HPDE6-E6E7 (cell line): ENCODE measurements around the gene VMP1.

Source experiments
- DNase-seq: peaks from one replicate; pipeline ENCODE4 v3.0.0; 2011; ENCODE audit warnings: missing footprints; ENCODE audit errors: extremely low spot score

Gene VMP1

DNA sequence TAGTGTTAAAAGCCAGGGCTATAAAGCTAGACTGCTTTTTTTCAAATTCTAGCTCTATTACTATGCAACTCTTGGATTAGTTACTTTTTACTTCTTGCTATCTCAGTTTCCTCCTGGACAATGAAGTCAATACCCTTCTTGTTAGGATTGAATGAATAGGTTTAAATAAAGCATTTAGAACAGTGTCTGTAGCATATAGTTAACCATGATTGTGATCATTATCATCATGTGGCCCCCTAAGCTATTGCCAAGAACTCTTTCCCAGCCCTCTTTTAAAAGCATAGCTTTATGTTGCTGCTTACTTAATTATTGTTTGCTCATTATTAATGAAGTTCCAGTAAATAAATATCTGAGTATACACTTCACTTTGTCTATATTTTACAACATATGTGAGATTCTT is 4.5 kb downstream of the VMP1 start:
- DNase-seq: no peak

DNA sequence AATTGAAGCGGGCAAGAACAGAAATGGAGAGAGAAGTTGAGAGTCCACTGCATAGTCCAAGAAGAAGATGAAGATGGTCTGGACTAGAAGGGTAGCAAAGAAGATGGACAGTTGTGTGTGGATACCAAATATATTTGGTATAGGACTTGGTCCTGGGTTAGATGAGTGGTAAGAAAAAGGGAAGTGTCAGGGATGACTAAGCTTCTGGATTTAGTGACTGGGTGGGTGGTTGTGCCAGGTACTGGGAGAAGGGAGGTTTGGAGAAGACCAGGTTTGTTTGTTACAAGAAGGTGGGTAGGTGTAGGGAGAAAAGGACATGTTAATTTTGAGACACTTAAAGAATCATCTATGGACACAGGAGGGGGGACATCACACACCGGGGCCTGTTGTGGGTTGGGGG is 5.4 kb downstream of the VMP1 start:
- DNase-seq: no peak

DNA sequence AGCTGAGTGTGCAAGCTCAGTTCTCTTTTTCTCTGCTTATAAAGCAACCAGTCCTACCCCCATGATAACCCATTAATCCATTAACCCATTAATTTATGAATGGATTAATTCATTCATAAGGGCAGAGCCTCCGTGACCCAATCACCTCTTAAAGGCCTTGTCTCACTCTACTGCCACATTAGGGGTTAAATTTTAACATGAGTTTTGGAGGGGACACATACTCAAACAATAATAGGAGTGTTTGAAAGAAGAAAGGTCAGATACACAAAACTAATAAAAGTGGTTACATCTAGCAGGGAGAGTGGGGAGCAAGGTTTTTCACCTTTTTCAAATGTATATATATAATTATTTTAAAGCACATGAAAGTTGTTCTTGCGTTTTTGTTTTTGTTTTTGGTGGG is 6.8 kb downstream of the VMP1 start:
- DNase-seq: no peak

DNA sequence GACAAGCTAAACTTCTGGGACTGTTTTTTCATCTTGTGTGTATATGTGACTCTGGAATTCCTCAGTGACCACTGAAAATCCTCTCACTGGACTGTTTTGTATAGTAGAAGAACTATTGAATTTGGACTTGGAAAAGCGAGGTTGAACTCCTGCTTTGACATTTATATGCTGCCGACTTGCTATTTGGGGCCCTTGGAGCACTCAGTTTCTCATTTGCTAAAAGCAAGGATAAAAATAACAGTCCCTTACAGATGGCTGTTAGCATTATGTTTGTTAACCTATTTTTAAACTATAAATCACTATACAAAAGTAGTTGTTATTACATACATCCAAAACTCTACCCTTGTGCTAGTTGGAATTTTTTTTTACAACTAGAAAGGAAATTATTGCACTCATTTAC is 9.0 kb downstream of the VMP1 start:
- no peak for DNase-seq

DNA sequence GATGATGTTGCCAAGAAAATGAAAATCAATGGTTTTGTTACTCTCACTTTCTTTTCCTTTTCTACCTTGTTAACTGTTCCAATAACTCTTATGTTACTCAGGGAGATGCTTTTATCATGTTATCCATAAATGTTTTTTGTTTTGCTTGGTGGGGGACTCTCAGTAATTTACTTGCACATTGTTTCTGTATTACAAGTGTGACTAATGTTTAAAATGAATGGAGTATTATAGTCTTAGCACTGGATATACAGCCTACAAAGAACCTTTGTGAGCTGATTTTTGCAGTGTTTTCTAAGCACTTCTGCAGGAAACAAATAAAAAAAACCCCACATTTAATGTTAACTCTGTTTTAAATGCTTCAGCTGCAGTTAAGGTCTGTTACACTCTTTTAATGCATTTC is 12.1 kb downstream of the VMP1 start:
- DNase-seq: no peak

DNA sequence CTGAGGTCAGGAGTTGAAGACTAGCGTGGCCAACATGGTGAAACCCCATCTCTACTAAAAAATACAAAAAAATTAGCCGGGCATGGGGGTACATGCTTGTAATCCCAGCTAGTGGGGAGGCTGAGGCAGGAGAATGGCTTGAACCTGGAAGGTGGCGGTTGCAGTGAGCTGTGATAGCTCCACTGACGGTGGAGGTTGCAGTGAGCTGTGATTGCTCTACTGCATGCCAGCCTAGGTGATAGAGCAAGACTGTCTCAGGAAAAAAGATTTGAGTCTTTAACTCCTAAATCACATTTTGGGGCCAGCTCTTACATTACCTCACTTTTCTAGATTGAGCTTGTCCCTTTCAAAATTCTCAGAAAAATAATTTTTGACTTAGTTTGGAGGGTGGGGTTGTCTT is 15.2 kb downstream of the VMP1 start:
- no peak for DNase-seq

DNA sequence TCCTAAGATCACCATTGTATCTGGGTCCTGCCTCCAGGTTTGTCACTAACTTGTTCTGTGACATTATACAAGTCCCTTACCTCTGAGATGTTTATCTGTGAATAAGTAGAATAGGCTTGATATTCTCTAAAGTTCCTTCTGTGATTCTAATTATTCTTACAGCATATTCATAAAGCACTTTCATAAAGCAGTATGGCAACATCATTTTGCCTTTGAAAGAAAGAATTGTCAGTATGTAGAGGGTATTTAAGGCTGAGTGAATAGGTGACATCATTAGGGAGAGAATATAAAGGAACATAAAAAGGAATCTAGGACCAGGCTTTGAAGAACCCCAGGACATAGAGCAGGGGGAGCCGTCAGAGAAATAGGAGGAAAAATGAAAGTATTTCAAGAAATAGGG is 15.6 kb downstream of the VMP1 start:
- no peak for DNase-seq

DNA sequence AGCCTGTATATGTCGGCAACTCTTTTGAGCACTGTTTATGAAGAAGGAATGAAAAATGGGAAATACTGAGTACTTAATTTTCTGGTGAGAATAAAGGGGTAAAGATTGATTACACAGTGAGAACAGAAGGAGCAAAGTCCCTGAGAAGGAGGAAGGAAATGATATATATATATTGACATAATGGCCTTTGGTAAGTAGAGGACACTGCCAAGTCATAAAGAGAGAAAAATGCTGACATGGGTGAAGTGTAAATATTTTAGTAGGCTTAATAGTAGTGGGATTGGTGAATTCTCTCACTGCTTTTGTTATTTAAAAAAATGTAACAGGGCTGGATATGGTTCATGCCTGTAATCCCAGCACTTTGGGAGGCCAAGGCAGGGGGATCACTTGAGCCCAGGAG is 16.2 kb downstream of the VMP1 start:
- no peak for DNase-seq

DNA sequence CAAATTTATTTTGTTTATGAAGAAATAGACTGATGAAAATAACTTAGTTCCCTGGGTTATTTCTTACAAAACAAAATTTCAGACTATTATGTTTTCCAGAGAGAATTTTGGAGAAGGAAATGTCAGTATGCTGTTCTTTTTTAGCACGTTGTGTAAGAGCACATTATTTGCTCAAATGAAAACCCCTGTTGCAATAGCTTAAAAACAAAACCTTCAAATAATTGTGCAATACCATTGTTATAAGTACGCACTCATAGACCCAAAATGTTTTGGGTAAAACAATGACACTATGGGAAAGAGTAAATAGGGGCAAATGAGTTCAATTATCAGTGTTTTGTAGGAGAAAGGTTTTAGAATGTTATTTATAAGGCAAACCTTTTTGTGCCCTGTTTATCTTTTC is 18.2 kb downstream of the VMP1 start:
- no peak for DNase-seq

DNA sequence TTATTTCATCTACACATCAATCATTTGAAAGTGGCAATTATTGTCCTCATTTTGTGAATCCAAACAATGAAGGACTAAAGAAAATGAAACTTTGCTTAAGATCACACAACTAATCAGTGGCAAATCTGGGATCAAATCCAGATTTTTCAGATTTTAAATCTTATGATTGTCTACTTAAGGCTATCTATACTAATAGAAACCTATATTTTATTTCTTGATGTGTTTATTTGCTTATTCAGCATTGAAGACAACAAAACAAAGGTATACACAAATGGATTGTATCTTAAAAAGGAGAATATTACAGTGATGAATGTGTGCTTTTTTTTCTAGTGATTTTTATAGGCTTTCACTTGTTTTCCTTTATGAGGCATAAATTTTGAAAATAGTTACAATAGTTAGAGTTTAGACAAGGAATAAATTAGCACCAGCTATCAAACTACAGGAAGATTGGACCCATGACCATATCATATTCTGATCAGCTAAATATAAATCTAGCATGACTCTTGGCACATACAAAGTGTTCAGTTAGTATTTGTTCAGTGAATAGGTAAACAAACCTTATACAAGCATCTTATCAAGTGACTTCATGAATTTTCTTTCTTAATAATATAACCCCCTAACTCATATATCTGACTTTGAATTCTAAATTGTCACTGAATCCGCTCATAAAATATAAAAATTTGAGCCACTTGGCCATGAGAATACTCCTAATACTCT is 20.5 kb downstream of the VMP1 start:
- DNase-seq: no peak

DNA sequence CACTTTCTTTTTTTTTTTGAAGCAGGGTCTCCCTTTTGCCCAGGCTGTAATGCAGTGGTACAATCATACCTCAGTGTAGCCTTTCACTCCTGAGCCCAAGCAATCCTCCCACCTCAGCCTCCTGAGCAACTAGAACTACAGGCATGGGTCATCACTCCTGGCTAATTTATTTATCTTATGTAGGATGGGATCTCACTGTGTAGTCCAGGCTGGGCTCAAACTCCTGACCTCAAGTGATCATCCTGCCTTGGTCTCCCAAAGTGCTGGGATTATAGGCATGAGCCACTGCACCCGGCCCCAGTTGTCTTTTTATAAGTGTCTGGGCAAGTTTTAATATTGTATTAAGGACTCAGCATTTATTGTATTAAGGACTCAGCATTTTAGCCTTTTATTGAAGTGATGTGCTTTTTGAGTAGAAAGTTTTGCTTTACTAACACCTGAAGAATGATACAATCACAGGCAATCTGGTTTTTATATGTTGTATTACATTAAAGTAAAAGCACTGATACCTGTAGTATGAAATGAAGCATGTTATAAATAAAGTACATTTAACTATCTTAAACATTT is 22.9 kb downstream of the VMP1 start:
- no peak for DNase-seq

DNA sequence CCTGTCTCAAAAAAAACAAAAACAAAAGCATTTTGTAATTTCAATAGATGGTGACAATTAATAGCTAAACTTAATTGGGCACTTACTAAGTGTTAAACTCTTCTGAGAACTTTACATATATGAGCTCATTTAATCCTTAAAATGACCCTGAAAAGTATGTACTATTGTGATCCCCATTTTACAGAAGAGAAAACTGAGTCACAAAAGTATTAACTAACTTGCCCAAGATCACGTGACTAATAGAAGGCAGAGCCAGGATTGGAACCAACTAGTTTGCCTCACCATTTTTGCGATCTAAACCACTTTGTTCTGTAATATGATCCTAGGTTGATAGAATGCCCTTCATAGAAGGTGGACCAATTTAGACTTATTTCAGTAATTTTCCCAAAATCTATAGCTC is 26.2 kb downstream of the VMP1 start:
- DNase-seq: no peak

DNA sequence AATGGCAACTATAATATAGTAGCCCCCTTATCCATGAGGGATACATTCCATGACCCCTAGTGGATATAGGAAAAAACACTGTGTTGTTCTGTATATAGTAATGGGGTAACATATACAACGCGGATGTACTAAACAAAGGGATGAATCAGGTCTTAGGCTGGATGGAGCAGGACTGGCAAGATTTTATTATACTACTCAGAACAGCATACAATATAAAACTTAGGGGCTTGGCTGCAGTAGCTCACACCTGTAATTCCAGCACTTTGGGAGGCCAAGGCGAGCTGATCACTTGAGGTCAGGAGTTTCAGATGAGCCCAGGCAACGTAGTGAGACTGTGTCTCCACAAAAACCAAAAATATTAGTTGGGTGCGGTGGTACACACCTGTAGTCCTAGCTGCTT is 26.8 kb downstream of the VMP1 start:
- no peak for DNase-seq

DNA sequence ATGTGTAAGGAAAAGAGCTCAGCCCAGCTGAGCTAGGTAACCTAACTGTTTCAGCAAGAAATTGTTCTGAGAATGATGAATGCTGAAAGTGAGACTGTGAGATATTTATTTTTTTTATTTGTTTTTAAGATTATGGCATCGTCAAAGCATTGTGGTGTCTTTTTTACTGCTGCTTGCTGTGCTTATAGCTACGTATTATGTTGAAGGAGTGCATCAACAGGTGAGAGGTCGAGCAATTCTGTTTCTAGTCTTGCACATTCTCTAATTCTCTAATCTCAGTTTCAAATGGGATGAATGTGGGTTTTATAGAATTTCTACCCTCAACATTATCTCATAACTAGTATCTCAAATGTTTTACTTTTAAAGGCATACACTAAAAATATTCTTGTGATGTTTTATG is 29.9 kb downstream of the VMP1 start:
- DNase-seq: no peak

DNA sequence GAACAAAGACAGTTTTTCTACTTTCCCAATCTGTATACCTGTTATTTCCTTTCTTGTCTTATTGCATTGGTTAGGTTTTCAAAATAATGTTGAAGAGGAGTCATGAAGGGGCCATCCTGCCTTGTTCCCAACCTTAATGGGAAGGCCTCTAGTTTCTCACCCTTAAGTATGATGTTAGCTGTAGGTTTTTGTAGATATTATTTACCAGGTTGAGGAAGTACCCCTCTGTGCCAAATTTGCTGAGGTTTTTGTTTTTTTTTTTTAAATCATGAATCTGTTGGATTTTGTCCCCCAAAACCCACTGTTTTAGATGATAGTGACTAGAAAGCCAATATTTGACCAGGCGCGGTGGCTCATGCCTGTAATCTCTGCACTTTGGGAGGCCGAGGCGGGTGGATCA is 36.4 kb downstream of the VMP1 start:
- no peak for DNase-seq

DNA sequence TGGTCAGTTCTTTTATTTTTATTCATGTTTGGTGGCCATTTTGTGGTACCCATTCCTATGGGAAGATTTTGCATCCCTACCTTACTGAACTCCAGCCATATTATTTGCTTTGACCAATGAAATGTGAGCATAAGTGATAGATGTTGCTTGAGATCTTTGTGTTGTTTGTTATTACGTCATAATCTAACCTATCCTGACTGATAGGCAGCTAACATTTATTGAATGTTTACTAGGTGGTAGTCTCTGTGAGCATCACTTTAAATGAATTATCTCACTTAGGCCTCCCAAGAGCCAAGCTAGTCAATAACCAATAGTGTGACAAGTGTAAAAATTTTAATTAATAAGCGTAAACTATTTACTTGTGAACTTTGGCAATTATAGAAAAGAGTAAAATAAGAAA is 37.6 kb downstream of the VMP1 start:
- no peak for DNase-seq

DNA sequence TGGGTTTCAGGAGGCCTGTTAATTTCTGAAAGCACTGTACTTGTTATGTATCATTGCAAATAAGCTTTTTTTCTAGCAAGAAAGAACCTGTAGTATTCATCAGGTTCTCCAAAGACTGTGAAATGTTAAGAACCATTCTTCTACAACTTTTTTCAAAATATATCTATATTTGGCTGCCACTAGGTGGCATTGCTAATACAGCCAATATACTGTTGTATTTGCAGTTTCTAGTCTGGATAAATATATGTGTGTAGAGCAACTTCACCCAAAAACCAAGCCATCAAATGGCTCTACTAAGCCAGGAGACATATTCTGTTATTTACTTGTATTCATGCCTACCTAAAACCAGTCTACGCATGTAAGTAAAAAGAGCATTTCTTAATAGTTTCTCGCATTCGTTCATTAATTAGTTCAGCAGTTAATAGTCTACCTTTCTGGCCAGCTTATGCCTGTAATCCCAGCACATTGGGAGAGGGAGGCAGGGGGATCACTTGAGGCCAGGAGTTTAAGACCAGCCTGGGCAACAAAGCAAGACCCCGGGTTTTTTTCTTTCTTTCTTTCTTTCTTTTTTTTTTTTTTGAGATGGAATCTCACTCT is 39.5 kb downstream of the VMP1 start:
- DNase-seq: no peak

DNA sequence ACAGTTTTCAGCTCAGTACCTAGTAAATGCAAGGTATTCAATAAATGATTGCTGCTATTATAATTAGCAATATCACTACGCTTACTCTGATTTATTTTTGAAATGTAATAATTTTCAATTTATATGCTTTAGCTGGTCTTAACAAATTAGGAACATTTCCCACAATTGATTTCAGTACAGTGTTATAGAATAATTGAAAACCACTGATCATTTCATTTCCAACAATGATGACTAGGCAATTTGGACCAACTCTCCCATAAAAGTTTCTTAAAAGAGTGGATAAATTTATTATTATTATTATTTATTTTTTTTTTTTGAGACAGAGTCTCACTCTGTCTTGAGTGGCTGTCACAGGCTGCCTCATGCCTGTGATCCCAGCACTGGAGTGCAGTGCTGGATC is 41.1 kb downstream of the VMP1 start:
- DNase-seq: no peak

DNA sequence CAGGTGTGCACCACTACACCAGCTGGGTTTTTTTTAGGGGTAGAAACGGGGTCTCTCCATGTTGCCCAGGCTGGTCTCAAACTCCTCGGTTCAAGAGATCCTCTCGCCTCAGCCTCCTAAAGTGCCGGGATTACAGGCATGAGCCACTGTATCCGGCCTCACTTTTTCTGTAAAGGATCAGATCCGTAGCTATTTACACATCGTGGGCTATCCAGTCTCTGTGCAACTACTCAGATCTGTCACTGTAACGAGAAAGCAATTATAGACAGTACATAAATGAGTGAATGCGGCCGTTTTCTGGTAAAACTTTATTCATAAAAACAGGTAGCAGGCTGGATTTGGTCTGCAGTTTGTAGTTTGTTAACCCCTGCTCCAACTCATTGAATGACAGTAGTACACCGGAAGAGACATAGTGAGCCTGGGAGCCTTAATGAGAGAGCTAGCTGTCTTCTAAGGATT is 44.5 kb downstream of the VMP1 start:
- no peak for DNase-seq

DNA sequence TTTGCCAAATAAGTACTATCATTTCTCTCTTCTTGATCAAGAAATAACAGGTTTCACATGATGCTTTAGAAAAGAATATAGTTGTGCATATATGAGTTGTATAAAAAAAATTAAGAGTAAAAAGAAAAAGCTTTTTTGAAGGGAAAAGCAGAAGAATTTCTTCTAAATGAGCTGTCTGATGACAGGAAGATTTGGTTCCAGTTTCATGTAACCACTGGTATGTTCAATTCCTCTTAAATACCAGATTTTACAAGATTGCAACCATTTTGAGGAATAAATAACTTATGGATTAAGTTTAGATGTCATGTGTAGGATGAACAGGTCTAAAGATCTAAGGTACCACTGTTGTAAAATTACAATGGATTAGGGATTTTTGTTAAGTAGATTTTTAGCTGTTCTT is 45.0 kb downstream of the VMP1 start:
- no peak for DNase-seq

DNA sequence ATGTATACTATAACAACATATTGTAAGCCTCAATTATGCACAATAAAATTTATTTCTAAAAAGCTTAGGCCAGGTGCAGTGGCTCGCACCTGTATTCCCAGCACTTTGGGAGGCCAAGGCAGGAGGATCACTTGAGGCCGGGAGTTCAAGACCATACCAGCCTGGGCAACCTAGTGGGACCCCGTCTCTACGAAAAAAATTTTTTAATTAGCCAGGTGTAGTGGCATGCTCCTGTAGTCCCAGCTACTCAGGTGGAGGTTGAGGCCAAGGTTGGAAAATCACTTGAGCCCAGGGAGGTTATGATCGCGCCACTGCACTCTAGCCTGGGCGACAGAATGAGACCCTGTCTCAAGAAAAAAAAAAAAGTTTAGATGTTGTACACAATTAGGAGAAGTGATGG is 45.5 kb downstream of the VMP1 start:
- DNase-seq: no peak

DNA sequence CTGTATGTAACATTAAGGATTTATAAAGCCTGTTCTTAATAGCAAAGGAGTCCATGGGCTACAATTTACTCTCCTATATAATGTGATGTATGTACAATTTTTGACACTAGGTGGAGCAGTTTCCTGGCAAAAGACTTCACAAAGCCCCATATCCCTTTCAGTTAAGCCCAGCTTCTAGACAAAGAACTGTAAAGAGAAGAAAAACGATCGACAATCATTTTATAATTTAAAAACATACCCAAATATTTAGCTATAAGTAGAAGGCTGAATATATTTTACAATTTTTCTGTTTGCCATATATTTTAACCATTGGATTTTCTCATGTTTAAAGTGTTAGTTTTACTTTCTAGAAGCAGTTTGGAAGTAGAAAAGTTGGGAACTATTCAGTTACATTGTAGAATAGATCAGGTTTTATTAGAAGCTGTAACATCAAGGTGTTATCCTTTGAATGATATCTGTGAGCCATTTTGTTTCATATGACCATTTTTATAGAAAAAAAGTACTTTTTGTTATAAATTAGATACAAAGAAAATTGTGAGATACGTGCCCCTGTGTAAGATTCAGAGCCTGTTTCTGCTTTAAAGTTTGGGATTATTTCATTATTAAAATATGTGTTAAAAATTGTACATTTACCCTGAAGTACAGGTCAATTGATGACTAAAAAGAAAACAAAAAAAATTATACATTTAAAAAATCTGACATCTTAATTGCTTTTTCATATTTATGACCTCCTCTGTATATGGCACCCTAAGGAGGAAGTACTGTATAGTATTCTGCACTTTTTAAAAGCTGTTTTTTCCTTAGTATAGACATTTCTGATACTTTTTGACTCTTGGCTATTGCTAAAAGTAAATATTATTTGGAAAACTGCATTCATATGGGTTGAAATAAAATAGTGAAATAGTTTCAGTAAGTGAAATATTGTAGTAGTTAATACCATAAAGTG is 46.3 kb downstream of the VMP1 start:
- DNase-seq: peak; percentile 71
